Stimulated activated CD8-positive, alpha-beta memory T cell treated with anti-CD3 and anti-CD28 coated beads, Interleukin-4, amount 100 ng/mL, for 1 hour (primary cell): ENCODE measurements around the gene ATP10B.
"Not testable (repeated sequence)": the region's sequence is repeated elsewhere in the genome, so short reads cannot be mapped to it uniquely, and the experiment has no call there.

Experiments used
- DNase-seq, 2 donors: peaks; one replicate each; pipeline ENCODE4 v3.0.0-alpha.2; 2020; ENCODE audit warnings: low read depth in 2 of 2, low spot score in 1 of 2

ATP10B gene

DNA sequence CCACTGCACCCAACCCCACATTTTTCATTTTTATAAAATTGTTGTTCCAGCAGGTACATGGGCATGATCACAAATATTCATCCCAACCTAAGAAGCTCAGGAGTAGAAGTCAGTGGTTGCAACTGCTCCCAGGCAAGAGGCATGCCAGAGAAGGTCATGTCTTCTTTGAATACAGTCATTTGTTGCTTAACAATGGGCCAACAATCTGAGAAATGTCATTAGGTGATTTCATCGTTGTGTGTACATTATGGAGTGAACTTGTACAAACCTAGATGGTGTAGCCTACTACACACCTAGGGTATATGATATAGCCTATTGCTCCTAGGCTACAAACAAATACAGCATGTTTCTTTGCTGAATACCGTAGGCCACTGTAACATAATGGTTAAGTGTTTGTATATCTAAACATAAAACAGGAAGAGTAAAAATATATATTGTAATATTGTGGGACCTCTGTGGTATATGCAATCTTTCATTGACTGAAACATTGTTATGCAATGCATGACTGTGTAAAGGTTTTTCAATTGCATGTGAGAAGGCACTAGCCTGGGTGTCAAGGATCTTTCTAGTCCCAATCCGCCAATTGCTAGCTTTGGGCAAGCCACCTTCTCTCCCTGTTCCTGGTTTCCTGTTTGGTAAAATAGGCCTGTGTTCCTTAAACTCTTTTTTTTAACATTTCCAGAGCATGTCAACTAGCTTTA is 27.6 kb downstream of the ATP10B start:
- DNase-seq, result no peak

DNA sequence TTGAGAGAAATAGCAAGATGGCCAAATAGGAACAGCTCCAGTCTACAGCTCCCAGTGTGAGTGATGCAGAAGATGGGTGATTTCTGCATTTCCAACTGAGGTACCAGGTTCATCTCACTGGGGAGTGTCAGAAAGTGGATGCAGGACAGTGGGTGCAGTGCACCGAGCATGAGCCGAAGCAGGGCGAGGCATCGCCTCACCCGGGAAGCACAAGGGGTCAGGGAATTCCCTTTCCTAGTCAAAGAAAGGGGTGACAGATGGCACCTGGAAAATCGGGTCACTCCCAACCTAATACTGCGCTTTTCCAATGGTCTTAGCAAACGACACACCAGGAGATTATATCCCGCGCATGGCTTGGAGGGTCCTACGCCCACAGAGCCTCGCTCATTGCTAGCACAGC is 39.0 kb downstream of the ATP10B start:
- DNase-seq, result not testable (repeated sequence)

DNA sequence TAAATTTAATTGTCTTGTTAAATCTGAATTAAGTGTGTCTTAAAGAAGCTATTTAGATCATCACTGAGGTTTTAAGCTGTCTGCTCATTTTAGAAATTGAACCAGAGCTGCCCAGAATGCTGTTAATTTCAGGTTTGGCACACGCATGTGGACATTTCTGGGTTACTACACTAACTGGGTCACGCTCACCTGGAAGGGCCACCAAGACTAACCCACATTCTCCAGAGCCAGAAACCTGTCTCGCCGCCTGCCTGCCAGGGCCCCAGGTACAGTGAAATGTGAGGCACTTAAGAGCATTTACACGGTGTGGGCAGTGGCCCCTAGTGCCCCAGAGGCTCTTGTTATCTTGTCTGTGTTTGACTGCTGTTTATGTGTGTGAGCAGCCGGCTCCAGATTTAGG is 46.6 kb downstream of the ATP10B start:
- DNase-seq, result no peak

DNA sequence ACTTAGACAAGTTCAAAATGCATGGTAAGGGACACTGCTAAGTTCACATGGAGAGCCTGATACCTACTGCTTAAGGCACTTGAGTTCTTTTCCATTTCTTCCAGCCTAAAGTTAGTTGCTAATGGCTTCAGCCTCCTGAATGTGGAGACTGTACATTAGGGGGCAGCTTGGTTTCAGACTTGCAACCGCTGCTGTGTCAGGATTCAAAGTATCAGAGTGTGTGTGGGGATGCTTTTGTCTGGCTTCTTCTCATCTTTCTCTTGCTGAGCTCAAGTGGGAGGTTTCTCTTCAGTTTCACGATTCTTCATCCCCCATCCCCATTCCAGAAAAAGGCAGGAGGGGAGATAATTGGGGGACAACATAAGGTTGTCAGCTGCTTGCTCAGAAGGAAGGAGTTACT is 49.4 kb downstream of the ATP10B start:
- DNase-seq, result no peak

DNA sequence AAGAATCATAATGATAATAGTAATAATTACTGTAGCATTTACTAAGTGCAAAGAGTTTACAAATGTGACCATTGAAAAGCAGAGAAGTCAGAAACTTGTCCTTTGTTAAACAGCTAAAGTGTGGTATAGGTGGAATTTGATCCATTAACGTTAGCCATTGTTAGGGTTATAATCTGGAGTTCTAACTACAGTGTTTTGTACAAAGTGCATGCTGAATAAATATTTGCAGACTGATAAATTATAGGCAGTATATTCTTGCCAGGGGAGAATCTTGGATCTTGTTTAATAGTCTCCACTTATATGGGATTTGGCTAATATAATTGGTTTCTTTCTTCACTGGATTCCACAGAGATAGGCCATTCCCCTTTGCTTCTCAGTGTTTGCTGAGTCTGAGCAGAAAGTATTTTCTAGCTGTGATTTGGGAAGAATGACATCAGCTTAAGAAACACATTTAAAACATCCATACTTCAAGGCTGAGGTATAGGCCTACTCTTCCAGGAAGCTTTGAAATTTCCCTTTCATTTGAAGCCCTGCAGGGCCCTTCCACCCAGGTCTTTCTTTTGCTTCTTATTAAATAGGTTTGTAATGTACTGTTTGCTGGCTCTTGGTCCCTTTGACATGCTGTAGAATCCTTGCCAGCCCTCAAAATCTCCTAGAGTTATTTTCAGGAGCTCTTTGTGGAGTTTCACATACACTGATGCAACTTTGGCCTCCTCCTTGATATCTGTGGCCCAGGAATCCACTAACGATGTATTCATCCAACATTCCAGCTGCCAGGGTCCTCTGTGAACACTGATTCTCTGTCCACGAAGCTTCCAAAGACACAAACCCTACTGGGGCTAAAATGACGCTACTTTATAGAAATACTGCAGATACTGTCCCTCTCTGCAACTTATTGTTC is 51.4 kb downstream of the ATP10B start:
- no peak for DNase-seq

DNA sequence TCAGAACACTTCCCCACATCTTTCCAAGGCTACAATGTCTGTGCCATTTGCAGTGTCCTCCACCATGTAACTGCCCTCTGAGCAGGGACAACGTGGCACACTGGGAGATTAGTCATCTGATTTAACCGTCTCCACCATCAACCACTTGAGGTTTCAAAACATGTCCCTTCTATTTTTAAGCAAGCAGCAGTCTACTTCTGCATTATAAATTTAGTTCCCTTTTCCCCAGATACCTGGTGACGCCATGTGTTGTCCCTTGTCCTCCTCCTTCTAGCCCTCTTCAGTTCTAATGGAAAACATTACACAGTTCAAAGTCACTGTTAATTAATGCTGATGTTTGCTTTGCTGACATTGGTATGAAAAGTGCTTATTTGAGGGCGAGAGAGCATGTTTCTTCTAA is 52.8 kb downstream of the ATP10B start:
- no peak for DNase-seq

DNA sequence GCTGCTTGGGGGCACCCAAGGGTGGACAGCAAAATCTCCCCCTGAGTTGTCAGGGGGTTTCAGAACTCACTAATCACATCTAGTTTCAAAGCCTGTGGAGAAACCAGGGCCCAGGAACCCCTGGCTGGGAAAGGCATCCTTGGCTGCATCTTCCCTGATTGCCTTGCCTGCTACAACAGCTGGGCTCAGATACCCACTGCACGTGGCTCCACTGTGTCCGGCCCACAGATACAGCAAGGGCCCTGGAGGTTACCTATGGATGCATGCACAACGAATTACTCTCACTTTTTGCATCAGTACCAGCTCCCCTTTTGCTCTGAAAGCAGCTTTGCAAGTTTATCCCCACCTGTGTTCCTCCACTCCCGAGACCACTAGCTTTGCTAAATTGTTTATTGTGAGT is 55.0 kb downstream of the ATP10B start:
- no peak for DNase-seq

DNA sequence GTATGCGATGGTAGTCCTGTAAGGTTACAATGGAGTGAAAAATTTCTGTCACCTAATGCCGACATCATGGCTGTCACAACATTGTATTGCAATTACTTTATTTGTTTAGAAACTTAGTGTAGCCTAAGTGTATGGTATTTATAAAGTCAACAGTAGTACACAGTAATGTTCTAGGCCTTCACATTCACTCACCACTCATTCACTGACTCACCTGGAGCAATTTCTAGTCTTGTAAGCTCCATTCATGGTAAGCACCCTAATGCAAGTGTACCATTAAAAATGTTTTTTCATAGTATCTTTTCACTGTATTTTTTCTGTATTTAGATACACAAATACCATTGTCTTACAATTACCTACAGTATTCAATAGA is 58.5 kb downstream of the ATP10B start:
- DNase-seq, result no peak

DNA sequence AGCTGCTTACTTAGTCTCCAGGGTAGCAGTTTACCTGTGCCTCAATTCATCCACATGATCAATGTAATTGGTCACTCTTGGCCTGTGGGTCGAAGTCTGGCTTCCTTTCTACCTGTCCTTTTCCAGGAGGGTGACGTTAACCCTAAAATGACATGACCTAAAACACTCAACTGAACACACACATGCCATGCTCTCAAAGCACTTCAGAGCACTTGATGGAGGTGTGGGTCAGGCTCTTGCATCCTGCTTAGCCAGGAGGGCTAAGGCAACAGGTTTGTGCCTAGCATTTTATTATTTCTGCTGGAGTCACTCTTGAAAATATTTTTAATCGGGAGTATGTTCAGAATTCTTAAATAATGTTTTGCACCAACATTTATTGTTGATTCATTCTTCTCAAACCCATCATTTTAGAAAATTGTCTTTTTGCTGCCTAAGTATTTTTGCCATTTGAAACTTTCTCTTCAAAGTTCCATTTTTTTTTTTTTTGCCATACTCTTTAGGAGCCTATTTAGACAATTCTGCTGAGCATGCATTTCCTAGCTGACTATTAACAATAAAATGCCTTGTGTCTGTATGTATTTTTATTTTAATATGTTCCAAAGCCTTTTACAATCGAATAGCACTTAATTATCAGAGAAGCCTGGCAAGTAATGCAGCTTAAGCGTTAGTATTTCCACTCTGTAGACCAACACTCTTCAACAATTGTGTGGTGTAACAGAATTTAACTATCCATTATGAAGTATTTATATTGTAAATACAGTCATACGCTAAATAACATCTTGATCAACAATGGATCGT is 59.1 kb downstream of the ATP10B start:
- DNase-seq, result no peak

DNA sequence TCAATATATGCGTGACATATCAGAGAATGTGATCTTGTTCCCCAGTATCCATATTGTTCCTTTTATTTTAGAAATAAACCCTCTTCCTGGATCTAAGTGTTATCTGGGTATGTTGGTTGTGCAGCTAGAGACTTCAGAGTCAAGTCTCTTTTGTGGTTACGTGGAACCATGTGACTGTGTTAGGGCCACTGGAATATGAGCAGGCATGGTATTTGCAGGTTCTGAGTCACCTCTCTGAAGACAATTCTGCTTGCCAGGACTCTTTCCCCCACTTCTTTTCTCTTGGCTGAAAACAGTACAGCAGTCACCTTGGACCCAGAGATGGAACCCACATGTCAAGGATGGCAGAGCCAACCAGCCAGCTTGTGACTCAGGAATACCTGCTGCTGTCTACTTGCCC is 59.7 kb downstream of the ATP10B start:
- no peak for DNase-seq

DNA sequence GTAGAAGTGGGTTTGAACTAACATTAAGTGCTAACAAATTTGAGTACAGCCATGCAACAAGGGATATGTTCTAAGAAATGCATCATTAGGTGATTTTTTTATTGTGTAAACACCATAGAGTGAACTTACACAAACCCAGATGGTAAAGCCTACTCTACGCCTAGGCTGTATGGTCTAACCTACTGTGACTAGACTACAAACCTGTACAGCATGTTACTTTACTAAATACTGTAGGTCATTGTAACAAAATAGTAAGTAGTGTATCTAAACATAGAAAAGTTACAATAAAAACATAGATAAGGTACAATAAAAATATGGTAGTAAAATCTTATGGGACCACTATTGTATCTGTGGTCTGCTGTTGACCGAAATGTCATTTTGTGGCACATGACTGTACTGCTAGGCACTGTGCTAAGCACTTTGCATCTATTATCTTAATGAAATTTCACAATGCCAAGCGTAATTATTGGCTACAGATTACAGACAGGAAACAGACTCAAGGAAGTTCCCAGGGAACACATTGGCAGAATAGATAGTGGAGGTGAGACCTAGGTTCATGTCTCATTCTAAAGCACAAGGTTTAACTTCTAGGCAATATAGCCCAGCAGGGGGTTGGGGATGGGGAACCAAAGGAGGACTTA is 62.7 kb downstream of the ATP10B start:
- DNase-seq, result no peak

DNA sequence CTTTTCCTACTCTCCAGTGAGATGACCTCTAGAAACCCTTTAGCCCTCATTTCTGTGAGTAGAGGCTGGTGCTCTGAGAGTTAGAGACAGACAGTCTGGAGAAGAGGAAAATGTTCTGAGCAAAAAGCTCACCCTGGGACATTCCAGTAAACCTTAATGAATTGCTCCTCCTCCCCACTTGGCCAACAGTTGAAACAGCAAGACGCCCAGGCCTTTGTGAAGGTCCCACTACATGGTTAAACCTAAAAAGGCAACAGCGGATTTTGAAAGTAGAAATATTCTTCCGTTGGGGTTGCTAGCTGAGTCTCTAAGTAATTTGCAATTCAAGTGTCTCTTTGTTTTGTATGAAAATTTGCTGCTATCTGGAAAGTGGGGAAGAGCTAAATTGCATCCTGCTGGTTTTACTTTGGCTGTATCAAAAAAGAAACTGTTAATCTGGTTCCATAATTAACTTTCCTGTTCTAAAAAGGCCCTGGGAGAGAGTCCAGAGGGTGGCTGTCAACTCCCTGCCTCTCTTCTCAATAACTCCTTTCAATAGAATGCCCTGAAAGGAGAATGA is 63.8 kb downstream of the ATP10B start:
- DNase-seq, result no peak

DNA sequence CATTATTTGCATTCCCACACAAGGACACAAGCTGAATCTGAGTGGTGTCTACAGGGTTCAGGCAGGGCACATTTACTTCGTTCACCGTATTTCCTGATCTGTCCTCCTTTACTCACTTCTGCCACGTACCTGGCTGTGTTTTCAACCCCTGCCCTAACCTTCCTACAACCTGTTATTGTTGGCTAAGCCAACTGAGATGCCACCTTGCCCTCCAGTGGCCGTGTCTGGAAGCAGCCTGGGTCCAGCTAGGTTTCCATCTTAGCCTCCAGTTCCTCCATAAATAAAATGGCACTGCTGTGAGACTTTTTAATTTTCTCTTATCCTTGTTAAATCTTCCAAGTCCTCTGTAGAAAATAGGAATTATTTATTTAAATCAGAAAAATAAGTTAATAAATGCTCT is 64.8 kb downstream of the ATP10B start:
- no peak for DNase-seq

DNA sequence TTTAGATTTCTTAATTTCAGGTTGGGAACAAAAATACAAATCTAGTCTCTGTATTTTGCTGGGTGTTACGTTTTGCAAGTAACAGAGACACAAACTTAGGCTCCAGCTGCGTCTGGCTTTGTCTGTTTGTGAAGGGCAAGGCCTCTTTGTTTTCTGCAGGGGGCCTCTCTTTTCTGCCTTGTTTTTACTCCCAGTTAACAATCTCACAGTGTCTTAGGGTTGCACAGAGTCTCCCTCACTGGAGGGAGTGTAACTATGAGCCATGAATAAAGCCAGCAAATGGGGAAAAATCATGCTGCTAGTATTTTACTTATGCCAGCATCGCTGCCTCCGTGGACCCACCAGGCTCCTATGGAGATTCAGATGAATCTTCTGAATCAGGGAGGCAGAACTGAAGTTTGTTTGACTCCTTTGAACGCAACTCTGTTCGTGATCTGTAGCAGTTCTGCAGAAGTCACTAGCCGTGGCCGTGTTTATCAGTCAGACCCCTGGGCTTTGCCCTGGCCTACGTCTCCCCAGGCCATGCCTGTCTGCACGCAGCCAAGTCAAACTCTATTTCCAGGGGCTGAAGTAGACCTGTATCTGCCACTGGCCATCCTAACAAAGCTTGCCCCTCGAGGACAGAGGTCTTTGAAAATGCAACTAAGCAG is 77.2 kb downstream of the ATP10B start:
- no peak for DNase-seq

DNA sequence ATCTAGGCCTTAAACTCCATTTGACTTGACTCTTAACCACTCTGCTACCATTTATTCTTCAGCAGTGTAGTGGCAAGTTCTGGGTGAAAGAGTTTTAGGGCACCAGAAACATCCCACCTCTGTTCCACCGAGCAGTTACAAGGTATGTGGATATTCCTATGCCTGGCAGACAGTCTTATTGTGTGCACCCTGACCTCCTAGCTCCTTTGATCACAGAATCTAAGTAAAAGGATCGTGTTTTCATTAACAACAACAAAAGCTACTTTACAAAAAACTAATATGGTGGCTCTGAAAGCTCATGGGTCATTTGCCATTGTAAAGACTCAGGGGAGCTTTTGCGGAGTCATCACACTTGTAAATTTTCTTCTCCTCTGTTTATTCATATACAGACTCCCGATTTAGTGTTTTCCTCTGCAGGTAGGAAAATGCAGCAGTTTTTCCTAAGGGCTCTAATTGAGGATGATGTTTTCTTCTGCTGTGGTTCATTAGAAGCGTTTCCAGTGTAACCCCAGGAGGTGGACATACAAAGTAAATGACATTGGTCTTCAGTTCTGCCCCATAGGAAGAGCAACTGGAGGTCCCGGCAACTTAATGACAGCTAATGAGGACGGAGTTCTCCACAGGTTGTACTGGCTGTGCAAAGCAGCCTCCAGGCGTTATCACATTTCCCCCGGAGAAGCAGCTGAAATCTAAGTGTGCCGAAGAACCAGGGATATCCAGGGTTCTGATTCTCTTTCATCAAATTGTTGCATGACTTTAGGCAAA is 78.2 kb downstream of the ATP10B start:
- DNase-seq, result no peak

DNA sequence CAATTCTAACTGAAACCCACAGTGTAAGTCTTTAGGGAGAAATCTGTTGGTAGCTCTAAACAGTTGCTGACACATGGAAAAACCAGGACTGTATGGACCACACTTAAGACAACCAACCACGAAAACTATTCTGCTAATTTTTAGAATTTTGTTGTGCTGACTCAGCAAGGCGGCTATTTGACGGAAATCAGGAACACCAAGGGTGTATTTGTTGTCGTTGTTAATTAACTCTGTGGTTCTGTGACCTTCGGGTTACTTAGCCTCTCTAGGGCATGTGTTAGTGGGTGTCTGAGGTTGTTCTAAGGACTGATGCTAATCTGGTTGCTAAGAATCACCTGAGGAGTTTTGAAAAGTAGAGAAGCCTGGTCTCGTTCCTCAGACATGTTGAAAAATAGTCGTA is 79.2 kb downstream of the ATP10B start:
- no peak for DNase-seq

DNA sequence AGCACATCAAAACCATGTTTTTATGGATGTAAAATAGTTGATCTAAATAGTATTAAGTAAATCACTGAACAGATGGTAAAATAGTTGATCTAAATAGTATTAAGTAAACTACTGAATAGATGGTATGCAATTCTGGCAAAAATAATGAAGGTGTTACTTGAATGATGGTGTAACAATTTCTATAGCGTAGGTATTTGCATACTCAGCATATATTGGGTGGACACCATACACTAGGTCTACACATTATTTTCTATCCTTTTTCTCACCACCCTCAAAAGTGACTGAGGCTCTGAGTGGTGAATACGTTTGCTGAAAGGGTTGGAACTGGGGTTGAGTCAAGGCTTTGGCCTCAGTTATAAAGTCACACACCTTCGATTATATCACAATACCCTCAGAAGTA is 81.3 kb downstream of the ATP10B start:
- DNase-seq, result no peak

DNA sequence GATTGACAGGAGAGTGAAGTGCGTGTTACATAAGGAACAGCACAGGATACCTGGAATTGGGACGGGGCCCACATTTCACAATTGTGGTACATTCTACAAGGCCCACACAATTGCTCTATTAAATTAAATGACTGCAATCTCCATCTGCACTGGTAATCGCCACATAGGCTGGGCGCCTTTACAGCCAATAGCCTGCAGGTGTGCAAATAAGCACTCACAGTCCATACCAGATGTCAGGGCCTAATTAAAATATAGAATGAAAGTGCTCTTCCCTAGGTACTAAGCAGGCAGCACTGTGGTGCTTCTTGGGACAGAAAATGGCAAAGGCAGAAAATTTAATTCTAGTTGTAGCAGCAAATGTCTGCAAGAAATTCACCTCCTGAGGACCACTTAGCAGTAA is 82.7 kb downstream of the ATP10B start:
- DNase-seq, result no peak

DNA sequence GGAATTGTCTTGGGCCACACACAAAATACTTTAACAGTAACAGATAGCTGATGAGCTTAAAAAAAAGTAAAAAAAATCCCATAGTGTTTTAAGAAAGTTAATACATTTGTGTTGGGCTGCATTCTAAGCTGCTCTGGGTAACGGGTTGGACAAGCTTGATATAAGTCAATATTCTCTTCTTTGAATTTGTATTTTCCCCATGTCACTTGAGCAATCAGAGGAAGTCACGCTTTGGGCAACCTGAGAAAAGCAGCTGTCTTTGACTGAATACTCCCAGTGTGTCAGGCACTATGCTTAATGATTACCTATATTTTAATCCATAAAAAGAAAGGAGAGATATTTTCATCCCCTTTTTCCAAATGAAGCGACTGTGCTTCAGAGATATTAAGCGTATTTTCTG is 84.9 kb downstream of the ATP10B start:
- no peak for DNase-seq

DNA sequence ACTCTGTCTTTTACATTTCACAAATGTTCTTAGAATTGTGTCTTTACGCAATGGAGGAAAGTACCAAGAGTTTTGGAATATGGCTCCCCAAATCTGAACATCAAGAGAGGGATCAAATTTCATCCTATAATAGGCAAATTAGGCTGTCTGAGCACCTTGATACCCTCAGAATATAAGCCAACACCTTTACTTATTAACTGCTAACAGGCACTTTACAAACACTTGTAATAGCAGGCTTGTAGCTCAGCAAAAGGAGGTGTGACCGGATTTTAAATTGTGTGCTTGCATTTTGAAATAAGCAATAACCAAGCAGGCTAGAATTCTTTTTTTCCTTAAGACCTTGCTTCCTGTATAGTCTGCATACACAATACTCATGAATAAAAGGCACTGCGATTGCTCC is 92.0 kb downstream of the ATP10B start:
- no peak for DNase-seq
